C4-2B (cell line): Measurements from ENCODE around the gene UFSP2.

ENCODE experiments used
- H3K27ac ChIP-seq: fragments of 450-650 bp; 2 replicates; pipeline ENCODE4 v1.5.1; 2017
- CTCF ChIP-seq: fragments of 450-650 bp; conservative IDR thresholded peaks from 2 replicates; pipeline ENCODE4 v1.5.1; 2017; ENCODE audit warnings: mild to moderate bottlenecking
- ZFX ChIP-seq: fragments of 450-650 bp; IDR thresholded peaks from 2 replicates; pipeline ENCODE4 v1.6.1; 2017

Gene UFSP2

DNA sequence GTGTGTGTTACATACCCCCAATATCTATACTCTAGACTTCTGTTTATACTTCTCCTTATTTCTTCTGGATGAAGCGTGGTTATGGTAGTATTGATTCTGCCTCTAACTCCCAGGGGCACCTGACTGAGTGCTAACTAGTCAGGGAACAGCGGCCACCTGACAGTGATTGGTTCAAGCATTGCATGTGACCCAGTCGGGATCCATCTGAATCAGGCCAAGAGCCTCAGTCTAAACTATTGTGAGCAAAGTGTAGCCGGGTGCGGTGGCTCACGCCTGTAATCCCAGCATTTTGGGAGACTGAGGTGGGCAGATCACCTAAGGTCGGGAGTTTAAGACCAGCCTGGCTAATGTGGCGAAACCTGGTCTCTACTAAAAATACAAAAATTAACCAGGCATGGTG lies 35.8 kb upstream of the UFSP2 start:
- no peak overlapping the region for H3K27ac ChIP-seq
- TF ChIP-seq ZFX (no peak), CTCF (no peak)

DNA sequence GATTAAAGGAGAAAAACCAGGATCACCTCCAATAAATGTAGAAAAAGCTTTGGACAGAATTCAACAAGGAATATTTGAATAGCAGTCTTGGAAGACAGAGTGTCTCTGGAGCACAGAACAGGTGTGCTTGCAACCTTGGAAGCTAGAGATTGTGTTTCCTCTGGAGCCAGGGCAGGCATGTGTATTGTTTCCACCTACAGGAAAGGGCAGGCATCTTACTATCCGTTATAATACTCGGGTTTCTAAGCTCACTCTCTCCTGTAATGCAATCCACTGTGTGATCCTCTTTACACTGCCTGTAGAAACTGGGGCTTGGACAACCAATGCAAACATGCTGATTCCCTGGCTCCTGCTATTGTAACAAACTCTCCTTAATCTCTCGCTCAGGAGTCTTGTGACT lies 31.4 kb upstream of the UFSP2 start:
- H3K27ac ChIP-seq = no peak overlapping the region
- TF ChIP-seq ZFX (no peak), CTCF (no peak)

- H3K27ac ChIP-seq = no peak overlapping the region
- no peak for TF ChIP-seq ZFX
- TF ChIP-seq CTCF = no peak
These were observed 30.4 kb upstream of the UFSP2 start for GRCh38 chr4:185456131-185456530.

GRCh38 chr4:185445209-185445608 lies 19.4 kb upstream of the UFSP2 start:
- TF ChIP-seq CTCF (no peak), ZFX (no peak)
- no peak overlapping the region for H3K27ac ChIP-seq

- H3K27ac ChIP-seq = no peak overlapping the region
- TF ChIP-seq CTCF (no peak), ZFX (no peak)
These were observed 15.7 kb upstream of the UFSP2 start for GRCh38 chr4:185441479-185441878.

DNA sequence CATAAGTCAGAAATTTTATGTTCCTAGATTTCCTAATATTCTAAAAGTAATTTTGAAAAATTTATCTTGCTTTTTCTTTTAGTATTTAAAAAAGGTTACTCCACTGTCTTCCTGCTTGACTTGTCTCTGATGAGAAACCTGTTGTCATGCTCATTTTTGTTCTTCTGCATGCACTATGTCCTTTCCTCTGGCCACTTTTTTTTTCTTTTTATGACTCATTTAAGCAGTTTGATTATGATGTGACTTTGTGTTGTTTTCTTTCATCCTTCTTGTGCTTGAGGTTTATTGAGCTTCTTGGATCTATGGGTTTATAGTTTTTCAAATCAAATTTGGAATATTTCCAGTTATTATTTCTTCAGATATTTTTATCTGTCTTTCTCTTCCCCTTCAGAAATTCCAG lies 12.0 kb upstream of the UFSP2 start:
- TF ChIP-seq ZFX (no peak), CTCF (no peak)

GRCh38 chr4:185435466-185435865 lies 9.7 kb upstream of the UFSP2 start:
- no peak for TF ChIP-seq ZFX
- no peak for TF ChIP-seq CTCF

More for the DNA sequence above, 12.0 kb upstream of the UFSP2 start:
- no peak overlapping the region for H3K27ac ChIP-seq

More at GRCh38 chr4:185435466-185435865, 9.7 kb upstream of the UFSP2 start:
- H3K27ac ChIP-seq = no peak overlapping the region
